Stimulated activated CD8-positive, alpha-beta memory T cell treated with anti-CD3 and anti-CD28 coated beads, Interleukin-12 subunit alpha, Interleukin-12 subunit beta, amount 100 ng/mL, for 1 hour (primary cell): ENCODE results near the gene PTGR3.

Experiments used
- DNase-seq: peaks from one replicate; pipeline ENCODE4 v3.0.0-alpha.2; 2020; ENCODE audit warnings: low read depth

Gene PTGR3

DNA sequence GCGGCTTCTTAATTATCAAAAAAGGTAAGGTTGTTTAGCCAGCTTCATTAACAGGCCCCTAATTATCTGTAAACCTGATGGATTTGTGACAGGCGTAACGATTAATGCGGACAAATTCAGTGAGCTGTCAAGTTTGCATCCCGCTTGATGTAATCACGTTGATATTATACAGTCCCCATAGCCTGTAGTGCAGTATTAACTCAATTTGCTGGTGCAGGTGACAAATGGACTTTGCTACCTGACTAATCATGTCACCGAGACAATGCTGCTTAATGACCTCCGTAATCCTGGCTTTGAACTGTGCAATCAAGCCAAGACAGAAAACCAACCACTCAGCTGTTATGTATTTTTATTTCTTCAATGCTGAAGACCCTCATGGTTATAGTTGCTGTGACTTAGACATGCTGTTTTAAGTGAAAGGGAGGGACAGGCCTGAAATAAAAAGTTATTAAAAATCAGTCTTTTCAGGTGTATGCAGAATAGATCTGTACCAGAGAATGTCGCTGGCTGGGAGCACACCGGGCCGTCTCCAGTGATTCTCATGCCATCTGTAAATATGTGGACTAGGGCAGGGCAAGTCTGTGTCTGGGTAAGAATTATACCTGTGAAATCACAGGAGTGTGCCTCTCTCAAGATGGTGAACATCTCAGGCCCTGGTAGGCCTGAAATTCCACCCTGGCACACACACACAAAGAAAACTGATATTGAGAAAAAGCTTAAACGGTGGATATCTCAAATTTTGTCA is 6.0 kb upstream of the PTGR3 start:
- DNase-seq, result no peak

DNA sequence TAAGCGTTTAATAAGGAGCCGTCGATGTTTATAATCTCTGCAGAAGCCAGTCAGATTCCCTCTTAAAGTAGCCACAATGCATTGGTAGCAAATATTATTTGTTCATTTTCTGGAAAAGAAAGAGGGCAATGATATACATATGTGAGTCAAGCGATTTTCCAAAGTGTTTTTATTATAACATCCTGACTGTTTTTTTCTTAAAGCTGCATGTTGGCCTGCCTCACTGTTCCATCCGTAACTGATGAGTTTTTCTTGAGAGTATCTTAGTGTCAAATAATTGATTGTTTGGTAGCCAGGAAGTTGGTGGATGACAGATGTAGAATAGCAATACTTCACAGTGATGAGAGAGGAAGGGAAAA is 5.4 kb upstream of the PTGR3 start:
- DNase-seq, result no peak

DNA sequence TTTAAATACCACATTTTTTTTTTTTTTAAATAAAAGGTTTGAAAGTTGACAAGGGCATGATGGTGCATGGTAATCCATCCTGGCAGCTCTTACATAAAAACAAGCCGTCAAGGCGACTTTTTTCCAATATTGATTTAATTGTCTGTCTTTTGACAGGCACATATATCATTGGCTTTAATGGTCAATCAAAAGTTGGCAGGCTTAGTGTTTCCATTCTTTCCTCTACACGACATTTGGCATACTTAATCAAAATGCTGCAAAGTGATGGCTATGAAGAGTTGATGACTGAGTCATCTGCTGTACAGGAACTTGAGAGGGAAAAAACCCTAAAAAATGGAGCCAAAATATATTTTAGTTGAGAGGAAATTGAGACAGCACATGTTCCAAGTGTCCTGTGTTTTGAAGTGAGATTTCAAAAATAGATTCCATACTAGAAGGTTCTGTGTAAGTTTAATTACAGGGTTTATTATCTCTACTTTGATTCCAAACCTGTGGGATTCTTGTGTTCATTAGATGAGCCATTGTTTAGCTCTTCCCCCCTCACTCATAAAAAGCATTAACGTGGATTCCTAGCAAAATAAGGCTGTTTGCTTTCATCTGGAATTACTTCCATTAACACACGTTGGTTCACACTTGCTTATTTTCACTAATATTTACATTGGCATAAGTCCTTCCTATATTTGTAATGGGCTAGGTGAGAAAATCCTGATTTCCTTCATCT is 4.8 kb upstream of the PTGR3 start:
- no peak for DNase-seq

DNA sequence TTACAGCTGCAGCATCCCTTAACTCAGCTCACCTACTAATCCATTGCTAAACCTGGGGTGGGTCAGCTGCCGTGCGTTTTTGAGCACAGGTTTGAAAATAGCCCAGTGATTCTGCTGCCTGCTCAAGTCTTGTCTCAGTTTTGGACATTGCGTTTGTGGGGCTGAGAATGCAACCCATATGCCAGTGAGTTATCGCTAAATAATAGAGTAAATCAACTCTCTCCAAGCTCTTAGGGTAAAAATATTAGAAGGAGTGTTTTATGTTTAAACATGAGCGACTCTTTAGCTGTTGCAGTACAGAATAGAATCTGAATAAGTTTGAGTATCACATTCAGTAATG is 3.8 kb upstream of the PTGR3 start:
- DNase-seq, result no peak

DNA sequence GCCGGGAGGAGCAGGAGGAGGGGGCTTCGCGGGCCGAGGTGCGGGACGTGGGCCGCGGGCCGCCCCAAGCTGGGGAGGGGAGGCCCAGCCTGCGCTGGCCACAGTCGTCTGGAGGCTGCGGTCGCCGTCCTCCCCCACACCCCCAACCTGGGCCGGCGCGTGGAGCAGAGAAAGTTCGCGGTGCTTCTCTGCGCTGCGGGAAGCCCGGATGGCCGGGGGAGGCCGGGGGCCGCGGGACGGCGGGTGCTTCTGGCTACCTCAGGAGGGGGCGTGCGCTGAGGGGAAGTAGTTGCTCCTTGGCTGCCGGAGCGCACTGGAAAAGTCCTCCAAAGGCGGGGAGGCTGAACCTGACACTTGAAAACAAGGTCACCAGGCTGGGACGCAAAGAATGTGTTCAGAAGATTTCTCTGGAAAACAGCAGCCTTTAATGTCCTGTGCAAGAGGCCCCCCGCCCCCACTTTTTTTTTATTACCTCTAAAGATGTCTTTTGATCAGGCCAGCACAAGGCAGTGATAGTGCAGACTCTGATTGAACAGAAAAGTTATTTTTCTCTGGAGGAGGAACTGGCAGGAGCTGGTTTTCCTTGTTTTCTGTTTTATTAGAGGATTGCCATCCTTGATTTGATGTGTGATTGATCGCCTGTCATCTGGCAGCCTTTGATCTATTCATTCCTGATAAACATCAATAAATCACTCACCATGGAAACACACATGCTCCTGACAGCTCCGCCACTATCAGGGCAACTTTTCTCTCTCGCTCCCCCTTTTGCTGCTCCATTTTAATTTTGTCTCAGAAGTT is 3.2 kb upstream of the PTGR3 start:
- no peak for DNase-seq

DNA sequence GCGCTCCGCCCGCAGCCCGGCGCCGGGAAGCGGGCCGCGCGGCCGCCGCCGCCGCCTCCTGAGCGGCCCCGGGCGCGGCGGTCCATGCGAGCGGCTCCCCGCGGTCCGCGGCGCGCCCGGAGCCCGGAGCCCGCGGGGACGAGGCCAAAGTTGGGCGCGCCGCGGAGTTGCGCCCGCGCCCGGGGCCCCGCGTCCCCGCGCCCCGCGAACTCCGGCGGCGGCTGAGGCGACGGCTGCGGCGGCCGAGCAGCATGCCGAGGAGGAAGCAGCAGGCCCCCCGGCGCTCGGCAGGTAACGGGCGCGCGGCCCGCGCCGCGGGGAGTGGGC is 2.6 kb upstream of the PTGR3 start:
- DNase-seq, result no peak

DNA sequence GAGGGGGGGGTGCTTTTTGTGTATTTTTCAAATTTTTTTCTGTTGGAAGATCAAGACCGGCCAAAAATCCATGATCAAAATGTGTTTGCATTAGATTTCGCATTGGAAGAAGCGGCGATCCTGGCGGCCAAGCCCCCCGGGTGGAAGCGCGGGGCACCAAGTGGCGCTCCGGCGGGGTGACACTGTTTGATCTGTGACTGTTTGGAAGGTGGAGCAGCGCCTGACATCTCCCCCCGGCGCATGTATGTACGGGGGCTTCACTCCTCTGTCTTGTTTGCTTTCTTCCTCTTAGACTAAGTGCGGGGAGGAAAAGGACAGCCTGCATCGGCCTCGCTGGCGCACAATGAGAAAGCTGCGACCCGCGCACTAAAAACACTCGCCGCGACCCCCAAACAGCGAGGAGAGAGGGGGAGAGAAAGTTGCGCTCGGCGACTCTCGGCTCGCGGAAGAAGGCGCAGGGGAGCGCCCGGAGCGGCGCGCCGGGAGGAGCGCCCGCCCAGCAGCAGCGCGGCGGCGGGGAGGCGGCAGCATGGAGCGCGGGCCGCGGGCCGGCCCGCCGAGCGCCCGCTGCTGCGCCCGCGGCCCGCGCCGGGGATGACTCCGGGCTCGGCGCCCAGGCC is 2.2 kb upstream of the PTGR3 start:
- no peak for DNase-seq

DNA sequence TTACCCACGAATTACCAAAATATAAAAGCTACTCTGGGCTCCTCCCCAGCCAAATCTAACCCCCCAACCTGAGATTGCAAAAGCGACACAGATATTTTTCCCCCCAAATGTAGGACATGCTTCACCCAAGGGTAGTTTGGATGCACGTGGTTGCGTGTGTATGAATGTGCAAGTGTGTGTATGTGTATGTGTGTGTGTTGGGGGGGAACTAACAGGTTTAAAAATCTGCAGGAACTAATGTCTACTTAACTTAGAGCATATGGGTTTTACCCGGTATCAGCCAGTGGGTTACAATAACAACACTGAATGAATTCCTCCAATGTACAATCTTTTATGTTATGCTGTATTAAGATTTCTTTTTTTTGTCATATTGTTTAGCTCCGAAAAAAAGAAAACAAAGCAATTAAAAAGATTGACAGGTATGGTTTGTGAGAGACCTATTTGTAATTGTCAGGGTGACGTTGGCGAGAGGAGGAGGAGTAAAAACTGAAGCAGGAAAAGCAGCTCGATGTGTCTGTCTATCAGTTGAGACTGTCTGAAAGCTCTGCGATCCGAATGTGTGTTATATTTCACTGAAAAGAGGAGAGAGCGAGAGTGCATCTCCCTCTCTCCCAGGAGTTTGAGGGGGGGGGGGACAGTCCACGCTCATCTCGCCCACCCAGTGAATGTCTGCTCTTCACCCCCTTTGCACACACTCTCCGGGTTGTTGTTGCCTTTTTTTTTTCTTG is 1.5 kb upstream of the PTGR3 start, which contains the start of gene TSHZ1:
Gene TSHZ1 (plus strand): TSS at position 524 of the 728 bp plus-strand sequence. CDS start 1,080 bp downstream, outside the sequence.
- peak; percentile 27 for DNase-seq

DNA sequence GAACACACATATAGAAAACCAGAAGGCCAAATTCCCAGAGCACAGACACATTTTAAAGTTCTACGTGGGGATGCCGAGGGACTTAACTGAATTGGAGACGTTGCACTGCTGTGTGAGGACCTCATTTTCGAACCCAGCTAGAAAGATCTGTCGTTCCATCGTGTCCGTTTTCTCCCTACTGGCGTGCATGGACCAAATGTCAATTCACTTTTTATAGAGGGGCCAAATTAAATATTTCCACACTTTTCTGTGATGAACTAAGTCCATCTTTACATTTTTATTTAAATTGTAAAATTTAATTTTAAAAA is 966 bp upstream of the PTGR3 start:
- no peak for DNase-seq

DNA sequence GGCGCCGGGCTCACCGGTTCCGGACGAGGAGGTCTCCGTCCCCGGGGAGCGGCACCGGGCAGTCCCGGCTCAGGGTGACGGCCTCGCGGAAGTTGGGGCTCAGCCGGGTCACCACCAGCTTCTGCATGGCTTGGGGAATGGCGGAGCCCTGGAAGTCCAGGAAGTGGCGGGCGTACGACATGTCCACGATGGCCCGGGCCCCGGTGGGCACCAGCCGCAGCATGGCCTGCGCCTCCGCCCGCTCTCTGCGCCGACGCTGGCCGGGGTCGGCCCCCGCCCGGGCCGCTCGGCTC is 157 bp downstream of the PTGR3 start:
- DNase-seq, result no peak

DNA sequence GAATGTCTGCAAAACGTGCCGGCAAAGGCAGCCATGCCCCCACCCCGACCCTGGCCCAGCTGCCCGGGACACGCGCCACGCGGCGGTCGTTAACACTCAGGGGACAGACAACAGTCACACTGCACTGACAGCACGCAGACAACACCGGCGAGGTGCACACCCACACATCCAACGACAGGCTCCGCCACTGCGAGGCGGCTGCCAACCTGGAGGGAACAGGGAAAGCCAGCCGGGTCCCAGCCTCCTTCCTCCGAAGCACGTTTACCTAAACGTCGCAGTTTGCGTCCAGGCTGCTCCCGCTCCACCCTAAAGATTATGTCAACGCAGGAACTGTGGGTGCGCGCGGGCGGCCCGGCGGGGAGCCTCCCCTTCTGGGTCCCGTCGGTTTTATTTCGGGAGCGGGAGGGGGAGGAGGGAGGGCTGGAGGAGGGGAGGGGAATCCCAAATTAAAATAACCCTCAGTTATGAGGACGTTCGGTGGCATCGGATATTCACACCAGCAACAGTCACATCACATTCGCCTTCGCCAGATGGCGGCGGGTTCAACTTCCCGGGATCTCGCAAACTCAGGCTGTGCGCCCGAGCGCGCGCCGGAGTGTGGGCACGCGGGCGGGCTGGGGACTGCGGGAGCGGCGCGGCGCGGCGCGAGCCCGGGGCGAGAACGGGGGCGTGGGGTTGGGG is 644 bp downstream of the PTGR3 start:
- peak; percentile 10 for DNase-seq

DNA sequence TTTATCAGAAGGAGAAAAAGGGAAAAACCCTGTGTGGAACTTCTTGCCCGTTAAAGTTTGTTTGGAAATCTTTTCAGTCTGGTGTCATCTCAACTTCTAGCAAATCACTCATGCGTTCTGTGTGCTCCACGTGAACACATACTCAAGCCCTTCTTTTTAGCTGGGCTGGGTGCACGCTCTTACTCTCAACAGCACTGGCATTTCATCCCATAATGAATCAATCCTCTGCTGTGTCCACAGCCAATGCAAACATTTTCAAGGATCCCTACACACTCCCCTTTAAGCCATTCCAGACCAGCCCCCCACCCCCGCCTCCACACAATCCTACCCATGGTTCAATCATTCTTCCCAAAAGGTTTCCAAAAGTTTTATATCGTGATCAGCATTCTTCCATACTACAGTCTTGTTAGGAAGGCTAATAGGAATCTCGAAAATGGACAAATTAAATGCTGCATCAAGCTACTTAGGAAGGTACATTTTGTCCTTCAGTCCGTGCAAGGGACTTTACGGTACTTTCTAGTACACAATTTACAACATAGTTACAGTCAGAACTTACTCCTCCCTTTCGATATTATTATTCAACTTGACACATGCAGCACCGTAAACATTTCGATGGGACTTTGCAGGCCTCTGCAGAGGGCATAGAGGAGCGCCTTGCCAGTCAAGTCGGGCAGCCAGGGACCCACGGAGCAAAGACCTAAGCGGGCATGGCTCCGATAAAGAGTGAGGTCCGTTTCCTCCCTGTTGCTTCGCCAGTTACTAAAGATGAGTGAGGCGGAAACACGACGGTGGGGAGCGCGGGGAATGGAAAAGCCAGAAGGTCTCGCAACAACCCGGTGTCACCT is 1.4 kb downstream of the PTGR3 start:
- DNase-seq, result no peak

DNA sequence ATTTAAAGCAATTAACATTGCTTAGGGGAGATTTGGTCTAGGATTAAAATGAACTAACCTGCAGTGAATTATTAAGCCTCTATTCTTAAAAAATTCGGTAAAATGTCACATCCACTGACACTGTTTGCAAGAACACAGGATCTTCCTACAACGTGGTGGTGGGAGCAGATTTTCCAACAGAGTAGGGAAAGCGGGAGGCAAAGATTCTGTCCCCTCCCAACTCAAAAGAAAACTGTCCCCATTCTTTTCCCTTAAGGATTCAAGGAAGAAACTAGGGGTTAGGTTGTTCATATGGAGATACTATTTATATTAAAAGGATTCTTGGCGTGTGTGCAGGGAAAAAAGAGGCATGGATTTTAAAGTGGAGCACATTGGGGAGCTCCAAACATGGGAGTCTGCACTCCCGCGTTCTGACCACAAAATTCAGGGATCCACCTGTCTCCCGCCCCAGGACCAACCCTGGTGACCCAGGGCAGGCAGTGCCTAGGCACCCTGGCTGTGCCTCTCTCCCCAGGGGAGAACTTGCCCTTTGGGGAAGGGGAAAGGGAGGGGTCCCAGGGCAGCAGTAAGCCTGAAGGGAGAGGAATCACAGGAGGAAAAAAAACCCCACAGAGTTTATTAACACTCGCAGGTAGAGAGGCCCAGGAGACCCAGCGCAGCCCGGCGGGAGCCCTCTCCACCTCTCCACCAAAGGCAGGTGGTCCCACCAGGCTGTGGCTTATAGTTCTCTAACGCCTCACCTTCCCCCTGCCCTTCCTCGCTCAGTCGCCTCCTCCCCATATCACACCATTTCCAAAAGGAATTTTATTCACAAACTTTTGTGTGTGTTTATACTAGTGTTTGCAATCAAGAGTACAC is 2.3 kb downstream of the PTGR3 start:
- no peak for DNase-seq

DNA sequence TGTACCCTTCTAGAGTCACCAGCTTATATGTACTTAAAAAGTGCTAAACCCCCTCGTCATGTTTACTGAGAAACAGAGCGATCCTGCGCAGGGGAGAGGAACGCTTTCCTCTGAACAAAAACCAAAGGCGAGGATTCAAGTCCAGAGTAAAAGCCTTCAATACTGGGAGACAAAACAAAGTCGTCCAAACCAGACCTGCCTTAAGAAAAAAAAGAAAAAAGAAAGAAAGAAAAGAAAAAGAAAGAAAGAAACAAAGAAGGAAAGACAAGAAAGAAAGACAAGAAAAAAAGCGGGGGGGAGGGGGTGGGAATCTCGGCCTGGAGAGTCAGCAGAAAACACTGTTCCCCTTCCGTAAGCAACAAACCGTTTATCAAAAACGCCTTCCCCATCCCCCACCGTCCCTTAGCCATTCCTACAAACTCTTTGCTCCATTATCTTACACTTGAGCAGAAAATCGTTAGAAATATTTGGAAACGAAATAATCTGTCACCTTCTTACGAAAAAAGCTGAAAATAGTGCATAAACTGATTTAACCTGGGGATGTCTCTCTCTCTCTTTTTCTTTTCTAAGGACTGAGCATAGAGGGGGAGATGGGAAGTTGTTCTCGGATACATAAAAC is 3.3 kb downstream of the PTGR3 start:
- no peak for DNase-seq

DNA sequence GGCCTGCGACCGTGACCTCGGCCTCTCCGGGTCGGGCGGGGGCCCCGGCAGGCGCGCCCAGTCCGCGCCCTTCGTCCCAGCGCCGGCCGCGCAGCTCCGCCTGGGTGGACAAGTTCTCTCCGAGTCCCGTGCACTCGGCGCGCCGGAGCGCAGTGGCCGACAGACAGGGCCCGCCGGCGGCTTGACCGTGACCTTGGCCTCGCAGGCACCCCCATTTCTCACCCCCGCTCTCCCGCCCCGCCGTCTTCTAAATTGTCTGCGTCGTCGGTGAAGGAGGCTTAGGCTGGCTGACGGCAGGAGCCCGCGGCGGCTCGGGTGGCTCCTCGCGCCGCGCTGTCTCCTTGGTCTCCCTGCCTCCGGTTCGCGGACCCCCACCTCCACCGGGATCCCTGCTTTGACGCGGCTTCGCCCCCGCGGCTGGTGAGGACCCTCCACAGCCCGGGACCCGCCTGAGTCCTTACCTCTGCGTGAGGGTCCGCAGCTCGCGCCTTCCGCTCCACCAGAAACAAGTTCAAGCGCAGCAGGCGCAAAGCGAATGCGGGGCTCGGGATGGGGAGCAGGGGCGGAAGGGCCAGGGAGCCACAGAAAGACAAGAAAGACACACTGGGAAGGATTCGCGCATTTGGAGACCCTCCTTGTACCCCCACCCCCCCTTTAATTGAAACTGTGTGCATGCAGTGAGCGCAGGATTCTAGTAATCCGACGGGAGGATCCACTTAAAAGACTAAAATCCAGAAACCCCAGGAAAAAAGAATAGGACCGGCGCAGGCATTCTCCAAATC is 4.0 kb downstream of the PTGR3 start:
- no peak for DNase-seq

DNA sequence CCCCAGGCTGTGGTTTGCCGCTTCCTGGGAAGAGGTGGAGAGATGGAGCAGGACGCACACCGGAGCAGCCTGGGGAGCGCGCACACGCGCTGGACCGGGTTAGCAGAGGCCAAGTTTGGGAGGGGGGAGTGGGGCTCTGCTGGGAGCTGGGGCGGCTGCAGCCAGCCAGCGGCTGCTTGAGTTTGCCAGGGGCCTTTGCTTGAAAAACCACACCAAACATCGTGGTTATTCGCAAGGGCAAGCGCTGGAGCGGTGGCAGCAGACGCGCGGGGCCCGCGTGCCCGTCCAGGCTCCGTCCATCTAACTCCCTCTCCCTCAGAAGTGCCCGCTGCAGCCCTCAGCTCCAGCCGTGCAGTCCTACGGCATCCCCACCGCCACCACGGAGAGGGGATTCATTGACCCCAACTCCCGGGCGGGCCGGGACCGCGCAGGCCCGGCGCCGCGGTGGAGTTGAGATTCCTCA is 4.6 kb downstream of the PTGR3 start:
- no peak for DNase-seq

DNA sequence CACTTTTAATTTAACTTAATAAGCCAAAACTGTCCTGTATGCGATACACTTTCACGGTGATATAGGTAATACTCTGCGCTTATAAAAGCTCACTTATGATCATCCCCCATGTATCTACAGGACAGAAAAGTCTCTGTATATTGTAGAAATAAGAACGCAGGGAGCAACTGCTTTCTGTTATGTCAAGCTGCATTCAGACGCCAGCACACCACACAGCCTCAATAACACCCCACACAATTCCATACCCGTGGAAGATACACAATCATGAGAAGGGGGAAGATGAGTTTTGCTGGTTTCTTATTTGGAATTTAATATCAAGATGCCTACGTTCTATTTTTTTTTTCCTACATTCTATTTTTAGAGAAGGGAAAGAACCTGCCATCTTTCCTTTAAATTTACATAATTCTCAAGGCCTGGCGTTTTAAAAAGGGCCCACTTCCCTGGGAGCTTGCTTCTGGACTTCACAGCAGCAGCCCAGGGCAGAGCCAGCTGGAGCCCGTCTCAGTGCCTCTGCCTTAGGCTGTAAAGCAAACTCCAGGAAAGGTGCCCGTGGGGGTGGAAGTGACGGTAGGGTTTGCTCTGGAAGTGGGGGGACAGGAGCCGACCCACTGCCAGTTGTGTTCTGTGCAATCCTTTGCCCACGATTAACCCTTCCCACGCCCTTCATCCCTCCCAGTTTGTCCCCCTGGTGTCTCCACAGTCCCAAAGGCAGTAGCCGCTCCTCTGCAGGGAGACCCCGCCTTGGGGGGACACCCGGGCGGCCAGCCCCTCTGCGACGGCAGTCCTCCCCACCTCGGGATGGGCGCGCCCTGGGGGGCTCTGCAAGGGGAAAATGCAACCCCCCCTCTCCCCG is 5.3 kb downstream of the PTGR3 start:
- DNase-seq, result no peak
